SK-N-MC (cell line): Measurements from ENCODE around the gene DUSP7.

Source experiments
- EZH2 ChIP-seq: fragments of 200-600 bp; sonication (generic); IDR thresholded peaks from one replicate; pipeline ENCODE4 v1.6.1; 2017; ENCODE audit warnings: antibody characterized with exemption
- FOXP2 ChIP-seq: optimal IDR thresholded peaks from 2 replicates; pipeline ENCODE3; 2011; ENCODE audit warnings: mild to moderate bottlenecking, moderate library complexity; ENCODE audit not compliant: insufficient read depth; ENCODE audit errors: extremely low read length, control extremely low read depth
- POLR2AphosphoS5 ChIP-seq: IDR thresholded peaks from 2 replicates; pipeline ENCODE4 v1.6.1; 2012; ENCODE audit warnings: mild to moderate bottlenecking, low read depth, low read length, borderline replicate concordance

- TF ChIP-seq EZH2 (no peak), POLR2AphosphoS5 (no peak), FOXP2 (no peak)
Measured at GRCh38 chr3:52036222-52036694, 20.1 kb downstream of the DUSP7 start.
